ENCODE measurements around the gene CD1C.

- TF ChIP-seq CTCF (IDR thresholded peaks at IDR 0.05; ENCODE audit: low read depth, low read length) (no peak), EZH2phosphoT487 (IDR thresholded peaks at IDR 0.05; ENCODE audit: low read depth) (no peak)
Measured at GRCh38 chr1:158289811-158290210, at the start of gene CD1C.
